ENCODE data around the gene ADAP1. TPM values are rescaled to one million over a fixed set of nuclear protein-coding genes. Genes with fewer than 3 reads are reported as not detected.

ADAP1 gene
- total RNA-seq, 2 donors from 2014 or later = 3.8 to 6.5 TPM

DNA sequence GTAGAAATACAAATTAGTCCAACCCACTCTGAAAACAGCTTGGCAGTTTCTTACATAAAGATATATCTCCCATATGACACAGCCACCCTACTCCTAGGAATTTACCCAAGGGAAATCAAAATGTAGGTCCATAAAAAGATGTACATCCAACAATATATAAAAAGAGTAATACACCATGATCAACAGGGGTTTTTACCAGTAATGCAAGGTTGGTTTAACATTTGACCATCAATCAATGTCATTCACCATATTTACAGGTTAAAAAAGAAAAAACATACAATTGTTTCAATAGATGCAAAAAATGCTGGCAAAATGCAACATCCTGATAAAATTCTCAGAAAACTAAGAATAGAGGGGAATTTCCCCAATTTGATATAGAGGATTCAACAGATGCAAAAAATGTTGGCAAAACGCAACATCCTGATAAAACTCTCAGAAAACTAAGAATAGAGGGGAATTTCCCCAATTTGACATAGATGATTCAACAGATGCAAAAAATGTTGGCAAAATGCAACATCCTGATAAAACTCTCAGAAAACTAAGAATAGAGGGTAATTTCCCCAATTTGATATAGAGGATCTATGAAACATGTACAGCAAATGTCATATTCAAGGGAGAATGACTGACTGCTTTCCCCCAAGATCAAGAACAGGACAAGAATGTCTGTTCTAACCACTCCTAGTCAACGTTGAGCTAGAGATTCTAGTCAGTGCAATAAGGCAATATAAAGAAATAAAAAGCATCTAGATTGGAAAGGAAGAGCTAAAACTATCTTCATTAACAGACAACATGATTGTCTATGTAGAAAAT, 13.7 kb downstream of the ADAP1 start:
- TF ChIP-seq, protein P1, sequence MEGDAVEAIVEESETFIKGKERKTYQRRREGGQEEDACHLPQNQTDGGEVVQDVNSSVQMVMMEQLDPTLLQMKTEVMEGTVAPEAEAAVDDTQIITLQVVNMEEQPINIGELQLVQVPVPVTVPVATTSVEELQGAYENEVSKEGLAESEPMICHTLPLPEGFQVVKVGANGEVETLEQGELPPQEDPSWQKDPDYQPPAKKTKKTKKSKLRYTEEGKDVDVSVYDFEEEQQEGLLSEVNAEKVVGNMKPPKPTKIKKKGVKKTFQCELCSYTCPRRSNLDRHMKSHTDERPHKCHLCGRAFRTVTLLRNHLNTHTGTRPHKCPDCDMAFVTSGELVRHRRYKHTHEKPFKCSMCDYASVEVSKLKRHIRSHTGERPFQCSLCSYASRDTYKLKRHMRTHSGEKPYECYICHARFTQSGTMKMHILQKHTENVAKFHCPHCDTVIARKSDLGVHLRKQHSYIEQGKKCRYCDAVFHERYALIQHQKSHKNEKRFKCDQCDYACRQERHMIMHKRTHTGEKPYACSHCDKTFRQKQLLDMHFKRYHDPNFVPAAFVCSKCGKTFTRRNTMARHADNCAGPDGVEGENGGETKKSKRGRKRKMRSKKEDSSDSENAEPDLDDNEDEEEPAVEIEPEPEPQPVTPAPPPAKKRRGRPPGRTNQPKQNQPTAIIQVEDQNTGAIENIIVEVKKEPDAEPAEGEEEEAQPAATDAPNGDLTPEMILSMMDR (conservative IDR thresholded peaks at IDR 0.05) = no peak
- H3K4me3 Mint-ChIP-seq = no peak overlapping the region

GRCh38 chr7:939843-940242, 14.6 kb downstream of the ADAP1 start:
- 96 to 97% methylated on average over 4 of the region's 4 CpGs for WGBS, 2 experiments (ENCODE audit: insufficient coverage in 1 of 2, insufficient read length in 1 of 2)
- Mint-ChIP-seq H3K27ac (no peak overlapping the region), H3K4me1 (no peaks in the 10 kb centered on the region), H3K36me3 (ENCODE audit: low read depth) (no peaks in the 10 kb centered on the region), H3K27me3 (ENCODE audit: insufficient read depth) (peaks cover 22% of the 10 kb centered on the region), H3K4me3 (no peak overlapping the region), H3K9me3 (peaks cover 8% of the 10 kb centered on the region)
- Histone ChIP-seq H3K27ac (ENCODE audit: low read depth, low read length) (no peak overlapping the region), H3K4me3 (ENCODE audit: low read length) (no peak overlapping the region), H3K27me3 (ENCODE audit: control insufficient read depth, insufficient read depth, low read length, poor library complexity, severe bottlenecking) (peaks cover 21% of the 10 kb centered on the region), H3K4me1 (ENCODE audit: control insufficient read depth, insufficient read depth, low read length) (no peaks in the 10 kb centered on the region), H3K36me3 (ENCODE audit: control insufficient read depth, insufficient read depth, low read length) (no peaks in the 10 kb centered on the region), H3K9ac (ENCODE audit: extremely low read depth, low read length, poor library complexity, severe bottlenecking) (no peak overlapping the region), H3K9me3 (ENCODE audit: control insufficient read depth, low read length) (no peaks in the 10 kb centered on the region)
- no peak for DNase-seq
- TF ChIP-seq, protein P1 (conservative IDR thresholded peaks at IDR 0.05) = no peak

More for the DNA sequence above, 13.7 kb downstream of the ADAP1 start:
- H3K27ac ChIP-seq (ENCODE audit: low read depth, low read length) = no peak overlapping the region
- no peaks in the 10 kb centered on the region for H3K4me1 Mint-ChIP-seq
- H3K27me3 ChIP-seq (ENCODE audit: control insufficient read depth, insufficient read depth, low read length, poor library complexity, severe bottlenecking) = peaks cover 21% of the 10 kb centered on the region
- no peaks in the 10 kb centered on the region for H3K4me1 ChIP-seq (ENCODE audit: control insufficient read depth, insufficient read depth, low read length)
- H3K9me3 Mint-ChIP-seq = peaks cover 8% of the 10 kb centered on the region
- H3K36me3 ChIP-seq (ENCODE audit: control insufficient read depth, insufficient read depth, low read length) = no peaks in the 10 kb centered on the region
- 69 to 100% methylated on average over 1 to 2 of the region's 2 CpGs for WGBS, 2 experiments (ENCODE audit: insufficient coverage in 1 of 2, insufficient read length in 1 of 2)
- H3K36me3 Mint-ChIP-seq (ENCODE audit: low read depth) = no peaks in the 10 kb centered on the region
- H3K4me3 ChIP-seq (ENCODE audit: low read length) = no peak overlapping the region
- H3K9ac ChIP-seq (ENCODE audit: extremely low read depth, low read length, poor library complexity, severe bottlenecking) = no peak overlapping the region
- DNase-seq = no peak
- H3K27me3 Mint-ChIP-seq (ENCODE audit: insufficient read depth) = peaks cover 22% of the 10 kb centered on the region
- H3K27ac Mint-ChIP-seq = no peak overlapping the region
- H3K9me3 ChIP-seq (ENCODE audit: control insufficient read depth, low read length) = no peaks in the 10 kb centered on the region

DNA sequence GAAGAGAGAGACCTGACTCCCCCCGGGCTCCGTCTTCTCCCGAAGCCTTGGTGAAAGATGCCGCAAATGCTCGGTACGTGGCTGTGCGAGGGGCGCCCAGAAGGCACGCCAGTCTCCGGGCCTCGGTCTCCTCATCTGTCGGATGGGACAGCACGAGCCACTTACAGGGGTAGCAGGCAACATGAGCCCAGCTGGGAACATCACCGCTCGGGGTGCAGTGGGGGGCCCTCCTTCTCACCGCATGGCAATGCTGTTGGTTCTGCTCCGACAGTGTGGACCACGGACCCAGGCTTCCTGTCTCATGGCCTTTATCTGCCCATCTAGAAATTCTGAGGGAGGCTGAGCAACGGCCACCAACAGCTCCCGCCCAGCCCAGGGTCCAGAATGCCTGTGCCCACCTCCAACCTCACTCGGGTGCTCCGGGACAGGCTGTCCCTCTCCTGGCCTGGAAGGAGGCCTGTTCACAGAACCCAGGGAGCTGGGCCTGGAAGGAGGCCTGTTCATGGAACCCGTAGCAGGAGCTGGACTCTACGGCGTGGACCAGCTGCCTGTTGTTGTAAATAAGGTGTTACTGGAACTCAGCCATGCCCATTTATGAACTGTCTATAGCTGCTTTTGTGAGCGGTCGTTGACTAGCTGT, 15.8 kb downstream of the ADAP1 start:
- H3K4me1 ChIP-seq (ENCODE audit: control insufficient read depth, insufficient read depth, low read length) = no peaks in the 10 kb centered on the region
- Mint-ChIP-seq H3K36me3 (ENCODE audit: low read depth) (no peaks in the 10 kb centered on the region), H3K4me3 (no peak overlapping the region), H3K27me3 (ENCODE audit: insufficient read depth) (peaks cover 19% of the 10 kb centered on the region), H3K27ac (no peak overlapping the region), H3K9me3 (peaks cover 8% of the 10 kb centered on the region), H3K4me1 (no peaks in the 10 kb centered on the region)
- H3K9me3 ChIP-seq (ENCODE audit: control insufficient read depth, low read length) = no peaks in the 10 kb centered on the region
- H3K27me3 ChIP-seq (ENCODE audit: control insufficient read depth, insufficient read depth, low read length, poor library complexity, severe bottlenecking) = peaks cover 21% of the 10 kb centered on the region
- no peak overlapping the region for H3K27ac ChIP-seq (ENCODE audit: low read depth, low read length)
- DNase-seq = no peak
- no peaks in the 10 kb centered on the region for H3K36me3 ChIP-seq (ENCODE audit: control insufficient read depth, insufficient read depth, low read length)
- TF ChIP-seq, protein P1 (conservative IDR thresholded peaks at IDR 0.05) = no peak
- H3K9ac ChIP-seq (ENCODE audit: extremely low read depth, low read length, poor library complexity, severe bottlenecking) = no peak overlapping the region
- H3K4me3 ChIP-seq (ENCODE audit: low read length) = no peak overlapping the region
- 95 to 98% methylated on average over 26 to 27 of the region's 27 CpGs for WGBS, 2 experiments (ENCODE audit: insufficient coverage in 1 of 2, insufficient read length in 1 of 2)
